Measurements from ENCODE around the gene MAD1L1.
"Not testable (repeated sequence)": the region's sequence is repeated elsewhere in the genome, so short reads cannot be mapped to it uniquely, and the experiment has no call there.

MAD1L1 gene

DNA sequence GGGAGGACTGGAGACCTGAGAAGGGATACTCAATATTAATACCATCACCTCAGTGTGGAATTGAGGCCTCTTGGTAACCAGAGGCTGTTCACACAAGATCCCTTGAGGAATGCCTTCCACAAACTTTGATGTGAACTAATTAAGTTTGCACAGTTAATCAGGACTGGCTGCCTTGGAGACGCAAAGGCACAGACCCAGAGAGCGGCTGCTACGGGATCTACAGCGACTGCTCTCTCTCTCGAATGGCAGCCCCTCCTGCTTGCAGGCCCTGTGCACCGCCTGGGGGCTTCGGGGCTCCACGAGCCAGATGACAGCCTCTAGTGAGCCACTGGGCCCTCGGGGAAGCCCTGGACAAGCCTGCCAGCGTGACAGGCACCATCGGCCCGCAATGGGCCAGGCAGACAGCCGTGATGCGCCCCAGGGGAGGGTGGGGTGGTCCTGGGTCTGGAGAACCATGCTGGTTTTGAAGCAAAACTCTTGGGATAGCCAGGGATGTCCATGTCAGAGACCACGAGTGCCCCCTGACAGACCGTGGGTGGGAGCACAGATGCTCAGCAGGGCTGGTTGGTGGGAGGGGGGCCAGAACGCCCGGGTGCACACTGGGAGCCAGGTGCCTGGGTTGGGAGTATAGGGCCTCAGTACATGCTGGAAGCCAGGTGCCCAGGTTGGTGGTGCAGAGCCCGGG, 367.0 kb downstream of the MAD1L1 start:
- DNase-seq, result no peak

DNA sequence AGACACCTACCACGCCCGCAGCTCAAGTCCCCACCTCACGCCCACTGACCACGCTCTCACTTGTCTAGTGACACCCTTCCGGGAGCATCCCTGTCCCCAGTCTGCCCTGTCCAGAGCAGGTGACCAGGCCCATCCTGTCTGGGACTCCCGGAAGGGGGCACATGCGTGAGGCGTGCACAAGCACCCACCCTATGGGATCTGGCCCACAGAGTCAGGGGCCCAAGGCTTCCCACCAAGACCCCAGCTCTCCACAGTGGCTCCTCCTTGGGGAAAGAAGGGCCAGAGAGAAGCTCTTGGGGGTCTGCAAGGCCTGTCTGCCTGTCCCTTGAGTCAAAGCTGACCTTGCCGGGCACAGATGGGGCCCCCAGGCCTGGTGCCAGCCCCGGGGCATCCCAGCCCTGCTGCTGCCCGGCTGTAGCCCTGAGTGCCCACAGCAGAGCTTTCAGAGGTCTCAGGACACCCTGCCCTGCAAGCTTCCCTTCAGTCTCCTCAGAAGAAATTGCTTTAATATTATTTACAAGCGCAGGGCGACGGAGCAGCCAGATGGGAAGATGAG, 367.7 kb downstream of the MAD1L1 start:
- no peak for DNase-seq

DNA sequence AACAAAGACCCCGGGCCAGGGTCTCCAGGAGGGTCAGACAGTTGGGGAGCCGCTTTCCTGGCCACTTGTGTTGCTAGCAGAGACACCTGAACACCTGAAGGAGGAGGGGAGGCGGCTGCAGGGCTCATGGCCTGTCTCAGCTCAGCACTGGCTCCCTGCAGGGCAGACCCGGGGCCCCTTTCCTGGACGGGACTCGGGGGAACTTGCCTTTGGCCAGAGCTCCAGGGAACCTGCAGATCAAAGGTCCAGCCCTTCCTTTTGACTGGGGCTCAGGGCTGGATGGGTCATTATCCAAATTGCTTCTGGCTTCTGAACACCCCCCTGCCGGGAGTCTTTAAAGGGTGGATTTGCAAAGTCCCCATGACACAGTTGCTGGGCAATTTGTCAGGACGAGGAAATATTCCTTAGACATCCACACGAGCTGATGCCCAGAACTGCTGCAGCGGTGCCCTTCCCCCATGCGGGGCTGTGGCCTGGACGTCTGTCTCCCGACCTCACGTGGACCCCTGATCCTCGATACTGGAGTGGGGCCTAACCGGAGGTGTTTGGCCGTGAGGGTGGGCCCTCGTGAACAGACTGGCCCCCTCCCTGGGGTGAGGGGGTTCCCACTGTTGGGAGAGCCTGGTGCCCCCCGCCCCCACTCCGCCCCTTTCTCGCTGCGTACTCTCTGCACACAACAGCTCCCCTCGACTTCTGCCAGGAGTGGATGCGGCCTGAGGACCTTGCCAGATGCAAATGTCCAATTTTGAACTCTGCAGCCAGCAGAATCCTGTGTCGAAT, 368.4 kb downstream of the MAD1L1 start:
- DNase-seq, result no peak

DNA sequence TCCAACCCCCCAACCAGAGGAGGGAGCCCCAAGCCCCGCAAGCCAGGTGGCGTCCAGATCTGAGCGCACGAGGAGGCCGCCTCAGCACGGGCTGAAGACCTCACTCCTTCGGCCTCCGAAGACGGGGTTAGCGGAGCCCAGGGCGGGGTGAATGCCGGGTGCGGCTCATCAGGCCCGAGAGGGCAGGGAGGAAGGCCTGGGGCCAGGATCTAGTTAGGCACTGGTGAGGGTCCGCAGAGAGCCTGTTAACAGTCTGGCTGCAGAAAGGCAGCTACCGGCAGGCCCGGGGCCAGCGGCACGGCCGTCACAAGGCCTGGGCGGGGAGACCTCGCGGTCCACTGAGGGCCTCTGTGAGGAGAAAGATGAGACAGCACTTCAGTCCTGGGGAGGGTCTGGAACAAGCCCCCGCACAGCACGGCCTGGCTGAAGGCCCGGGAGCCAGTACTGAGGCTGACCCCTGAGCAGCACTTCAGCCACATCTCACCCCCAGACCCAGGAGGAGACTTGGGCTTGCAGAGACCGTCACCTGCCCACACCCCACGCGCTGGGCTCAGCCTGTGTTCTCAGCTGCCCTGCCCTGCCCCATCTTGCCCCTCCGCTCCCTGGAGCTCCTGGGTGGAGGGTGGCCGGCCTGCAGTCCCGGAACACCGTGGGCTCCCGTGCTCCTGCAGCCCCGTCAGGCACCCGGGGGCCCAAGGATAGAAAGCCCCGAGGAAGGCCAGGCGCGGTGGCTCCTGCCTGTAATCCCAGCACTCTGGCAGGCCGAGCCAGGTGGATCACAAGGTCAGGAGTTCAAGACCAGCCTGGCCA, 369.4 kb downstream of the MAD1L1 start:
- no peak for DNase-seq

GRCh38 chr7:1862560-1862959, 370.2 kb downstream of the MAD1L1 start:
- no peak for DNase-seq

DNA sequence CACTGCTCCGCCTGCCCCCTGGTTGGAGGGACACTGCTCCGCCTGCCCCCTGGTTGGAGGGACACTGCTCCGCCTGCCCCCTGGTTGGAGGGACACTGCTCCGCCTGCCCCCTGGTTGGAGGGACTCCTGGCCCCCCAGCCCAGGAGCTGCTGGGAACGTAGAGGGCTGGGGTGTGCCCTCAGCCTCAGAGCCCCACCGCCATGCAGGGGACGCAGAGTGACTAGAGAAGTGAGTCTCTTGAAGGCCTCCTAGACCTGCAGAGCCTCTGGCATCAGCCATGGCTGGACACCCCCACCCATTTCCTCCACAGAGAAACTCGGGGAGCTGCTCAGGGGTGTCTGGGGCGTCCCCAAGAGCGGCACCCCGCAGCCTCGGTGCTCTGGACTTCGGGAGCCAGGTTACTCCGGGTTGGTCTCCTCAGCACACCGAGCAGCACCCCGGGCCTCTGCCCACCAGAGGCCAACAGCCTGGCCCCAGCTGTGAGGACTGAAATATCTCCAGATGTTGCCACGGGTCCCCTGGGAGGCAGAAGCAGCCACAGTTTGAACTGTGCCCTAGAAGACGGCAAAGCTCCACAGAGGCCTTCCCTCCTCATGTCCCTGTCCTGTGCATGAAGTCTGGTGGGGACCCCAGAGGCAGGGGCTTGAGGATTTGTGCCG, 370.8 kb downstream of the MAD1L1 start:
- DNase-seq, result no peak

DNA sequence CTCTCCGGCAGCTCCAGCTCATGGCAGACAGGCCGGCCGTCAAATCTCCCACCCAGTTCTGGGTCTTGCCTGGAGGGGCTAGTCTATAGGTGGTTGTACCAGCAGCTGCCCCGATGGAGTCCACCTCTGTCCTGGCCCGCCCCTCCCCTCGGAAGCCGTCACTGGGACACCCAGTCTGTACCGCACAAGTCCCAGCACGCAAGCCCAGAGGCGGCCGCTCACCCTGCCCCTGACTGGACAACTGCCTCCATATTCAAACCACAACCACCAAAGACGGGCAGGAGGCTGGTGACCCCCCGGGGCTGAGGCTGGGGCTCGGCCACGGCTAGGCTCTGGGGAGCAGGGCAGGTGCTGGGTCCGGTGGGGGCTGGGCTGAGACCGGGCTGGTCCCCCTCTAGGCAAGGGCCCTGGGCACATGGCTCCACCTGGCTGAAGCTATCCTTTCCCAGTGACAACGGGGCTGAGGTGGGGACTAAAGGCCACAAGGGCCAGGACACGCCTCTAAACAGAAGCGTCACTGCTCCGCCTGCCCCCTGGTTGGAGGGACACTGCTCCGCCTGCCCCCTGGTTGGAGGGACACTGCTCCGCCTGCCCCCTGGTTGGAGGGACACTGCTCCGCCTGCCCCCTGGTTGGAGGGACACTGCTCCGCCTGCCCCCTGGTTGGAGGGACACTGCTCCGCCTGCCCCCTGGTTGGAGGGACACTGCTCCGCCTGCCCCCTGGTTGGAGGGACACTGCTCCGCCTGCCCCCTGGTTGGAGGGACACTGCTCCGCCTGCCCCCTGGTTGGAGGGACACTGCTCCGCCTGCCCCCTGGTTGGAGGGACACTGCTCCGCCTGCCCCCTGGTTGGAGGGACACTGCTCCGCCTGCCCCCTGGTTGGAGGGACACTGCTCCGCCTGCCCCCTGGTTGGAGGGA, 371.6 kb downstream of the MAD1L1 start:
- not testable (repeated sequence) for DNase-seq

GRCh38 chr7:1859266-1860035, 373.3 kb downstream of the MAD1L1 start:
- no peak for DNase-seq

DNA sequence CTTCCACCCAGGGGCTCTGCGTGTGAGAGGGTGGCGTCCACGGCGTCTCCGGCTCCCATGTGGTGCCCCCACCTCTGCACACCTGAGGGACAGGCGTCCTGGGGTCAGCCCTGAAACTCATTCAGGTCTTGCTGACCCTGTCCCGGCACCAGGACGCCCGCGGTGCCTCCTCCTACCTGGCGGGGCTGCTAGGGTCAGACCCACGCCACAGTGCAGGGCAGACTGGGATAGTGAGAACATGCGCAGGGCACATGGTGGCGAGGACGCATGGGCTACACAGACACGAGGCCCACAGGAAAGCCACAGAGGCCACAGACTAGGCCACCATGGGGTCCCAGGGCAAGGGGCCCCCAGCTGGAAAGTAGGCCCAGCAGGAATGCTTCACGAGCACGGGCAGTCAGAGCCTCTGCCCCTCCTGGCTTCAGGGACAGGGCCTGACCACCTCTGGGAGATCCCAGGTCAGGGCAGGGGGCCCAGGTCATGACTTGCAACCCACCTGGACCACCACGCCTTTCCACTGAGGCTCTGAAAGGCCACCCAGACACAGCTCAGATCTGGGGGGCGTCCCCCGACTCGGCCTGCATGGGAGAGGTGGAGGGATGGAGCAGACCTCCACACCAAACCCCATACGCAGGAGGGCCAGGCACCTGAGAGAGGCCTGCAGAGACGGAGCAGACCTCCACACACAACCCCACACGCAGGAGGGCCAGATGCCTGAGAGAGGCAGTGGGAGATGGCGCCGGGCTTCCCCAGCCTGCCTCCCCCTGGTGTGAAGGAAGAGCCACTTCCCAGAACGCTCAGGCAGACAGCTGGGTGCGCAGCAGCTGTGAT, 374.1 kb downstream of the MAD1L1 start:
- no peak for DNase-seq

DNA sequence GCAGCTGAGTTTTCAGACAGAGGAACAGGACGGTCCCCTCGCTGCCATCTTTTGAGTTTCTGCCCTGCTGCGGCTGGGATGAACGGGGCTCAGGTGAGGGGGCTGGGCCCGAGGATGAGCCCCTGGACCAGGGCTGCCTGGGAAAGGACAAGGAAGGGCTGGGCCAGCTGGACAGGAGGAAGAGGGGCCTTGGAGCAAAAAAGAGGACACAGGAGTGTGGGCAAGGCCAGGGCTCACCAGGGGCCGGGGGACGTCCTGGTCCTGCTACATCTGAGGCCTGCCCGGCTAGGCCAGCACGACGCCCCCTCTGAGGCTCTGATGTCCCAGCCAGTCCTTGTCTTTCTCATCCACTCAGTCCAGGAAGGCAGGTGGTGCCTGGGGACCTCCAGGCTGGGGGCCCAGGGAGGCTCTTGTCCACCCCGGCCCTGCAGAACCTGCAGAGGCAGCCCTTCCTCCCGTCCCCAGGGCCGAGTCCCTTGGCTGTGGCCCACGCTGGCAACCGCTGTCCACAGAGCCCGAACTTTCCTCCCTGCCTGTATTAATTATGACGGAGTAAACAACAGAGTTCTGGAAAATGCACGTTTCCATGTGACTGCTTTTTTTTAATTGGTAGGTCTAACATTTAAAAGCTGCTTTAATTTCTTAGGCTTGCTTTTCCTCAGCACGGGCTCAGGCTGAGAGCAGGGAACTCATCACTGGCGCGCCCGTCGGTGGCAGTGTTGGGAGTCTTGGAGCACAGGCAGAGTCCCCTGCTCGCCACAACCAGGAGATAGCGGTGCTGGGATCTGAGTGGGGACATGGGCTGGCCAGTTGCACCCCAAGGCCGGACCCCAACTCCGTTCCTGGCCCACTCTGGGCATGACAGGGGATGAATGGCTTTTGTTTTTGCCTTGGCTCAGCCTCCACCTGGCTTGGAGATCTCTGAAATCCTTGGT, 375.0 kb downstream of the MAD1L1 start:
- DNase-seq, result no peak

DNA sequence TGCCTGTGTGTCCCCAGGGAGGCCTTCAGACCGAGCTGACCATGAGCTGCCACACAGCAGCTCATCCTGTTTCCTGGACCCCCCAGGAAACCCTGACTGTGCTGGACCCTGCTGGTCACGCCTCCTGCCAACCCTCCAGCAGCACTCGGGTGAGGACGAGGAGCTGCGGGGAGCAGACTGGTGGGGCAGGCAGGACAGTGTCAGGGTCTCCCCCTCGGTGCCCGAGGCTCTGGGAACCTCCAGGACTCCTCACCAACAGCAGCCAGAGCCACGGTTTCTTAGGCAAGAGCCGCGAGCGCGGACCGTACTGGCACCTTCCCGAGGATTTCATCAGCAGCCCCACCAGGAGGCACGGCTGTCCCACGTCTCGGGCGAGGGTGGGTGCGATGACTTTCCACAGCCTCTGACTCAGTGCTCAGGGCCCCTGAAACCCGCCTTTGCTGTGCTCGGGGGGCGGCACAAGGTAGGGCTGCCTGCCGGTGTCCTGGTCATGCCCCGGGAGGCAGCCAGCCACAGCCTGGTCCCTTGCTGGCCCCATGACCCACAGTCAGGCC, 375.8 kb downstream of the MAD1L1 start:
- no peak for DNase-seq

DNA sequence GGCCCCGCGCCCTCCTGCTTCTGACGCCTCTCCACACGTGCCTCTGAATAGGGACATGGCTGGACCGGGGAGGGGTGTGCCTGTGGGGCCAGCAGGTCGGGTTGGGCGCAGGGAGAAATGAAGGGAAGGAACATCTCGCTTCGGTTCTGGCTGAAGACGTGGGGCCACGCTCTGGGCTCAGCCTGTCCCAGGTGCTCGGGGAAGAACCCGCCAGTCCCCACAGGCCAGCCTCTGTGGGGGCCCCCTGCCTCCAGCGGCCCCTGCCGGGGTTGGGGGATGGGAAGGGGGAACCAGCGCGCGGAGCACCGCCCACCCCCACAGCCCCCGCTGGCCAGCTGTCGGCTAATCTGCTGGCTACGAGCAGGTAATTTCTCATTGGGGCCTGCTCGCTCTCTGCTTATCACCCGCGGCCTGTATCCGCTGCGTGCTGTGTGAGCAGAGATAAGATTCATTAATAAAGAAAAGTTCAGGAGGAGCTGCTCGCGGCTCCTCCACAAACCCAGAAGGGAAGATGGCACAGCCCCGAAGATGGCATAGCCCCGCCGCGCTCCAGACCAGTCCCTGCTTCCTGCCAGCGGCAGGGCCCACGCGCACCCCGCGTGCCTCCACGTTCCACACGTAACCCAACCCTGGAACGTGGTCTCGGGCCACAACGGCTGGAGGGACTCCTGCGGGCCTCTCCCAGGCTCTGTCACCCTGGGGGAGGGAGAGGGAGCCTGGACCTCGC, 376.4 kb downstream of the MAD1L1 start:
- DNase-seq, result no peak

- DNase-seq, result no peak
Measured at GRCh38 chr7:1855725-1856160, 377.0 kb downstream of the MAD1L1 start.

DNA sequence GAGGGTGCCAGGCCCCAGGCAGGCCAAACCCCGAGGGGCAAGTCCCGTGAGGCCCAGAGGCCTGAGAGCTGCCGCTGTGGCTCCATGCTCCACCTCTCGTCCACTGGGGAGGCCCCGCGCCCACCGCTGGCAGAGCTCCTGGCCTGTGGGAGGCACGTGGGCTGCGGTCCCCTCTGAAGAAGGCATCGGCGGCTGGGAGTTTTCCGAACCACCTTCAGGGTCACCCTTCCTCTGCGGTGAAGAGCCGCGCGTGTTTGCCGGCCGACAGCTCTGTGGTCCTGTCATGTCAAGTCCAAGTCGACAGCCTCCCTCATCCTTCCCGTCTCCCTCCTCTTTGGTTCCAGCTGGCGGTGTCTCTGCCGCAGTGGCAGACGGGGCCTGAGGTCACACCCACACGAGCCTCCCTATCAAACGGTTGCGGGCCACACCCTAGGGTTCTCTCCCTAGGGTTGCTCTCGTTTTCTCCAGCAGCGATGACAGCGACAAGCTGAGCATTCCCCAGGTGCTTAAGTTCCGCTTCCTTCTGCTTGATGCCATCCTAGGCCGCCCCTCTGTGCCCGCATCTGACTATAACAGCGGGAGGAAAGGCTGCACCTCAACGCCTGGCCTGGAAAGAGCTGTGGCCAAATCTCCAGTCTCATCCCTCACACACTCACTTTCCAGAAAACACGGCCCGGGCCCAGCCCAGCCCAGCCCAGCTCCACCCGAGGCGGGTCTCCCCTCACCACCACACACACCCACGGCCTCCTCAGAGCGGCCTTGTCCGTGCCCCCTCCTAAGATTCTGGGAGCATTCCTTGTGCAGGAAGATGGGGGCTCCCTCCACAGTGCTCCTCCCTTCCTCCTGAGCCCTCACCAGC, 377.6 kb downstream of the MAD1L1 start:
- DNase-seq, result no peak

GRCh38 chr7:1853986-1854865, 378.5 kb downstream of the MAD1L1 start:
- DNase-seq, result no peak

Measured in EL (cell line).